Measurements from ENCODE around the gene PRR35.

PRR35 gene

GRCh38 chr16:533391-534123 lies 26.6 kb upstream of the PRR35 start:
- DNase-seq (ENCODE audit: low read depth, low spot score), result no peak
- H3K4me3 ChIP-seq (ENCODE audit: low read depth, low read length), result no peak overlapping the region
- in situ Hi-C loops (cut with HindIII; ENCODE audit: low sequenced_read_pairs), result no loop called here
- TF ChIP-seq CTCF (IDR thresholded peaks at IDR 0.05; ENCODE audit: low read depth, low read length), result no peak

- TF ChIP-seq CTCF (IDR thresholded peaks at IDR 0.05; ENCODE audit: low read depth, low read length), result no peak
- in situ Hi-C loops (cut with HindIII; ENCODE audit: low sequenced_read_pairs), result no loop called here
- DNase-seq (ENCODE audit: low read depth, low spot score), result no peak
- H3K4me3 ChIP-seq (ENCODE audit: low read depth, low read length), result no peak overlapping the region
Measured at GRCh38 chr16:534135-534534, 26.1 kb upstream of the PRR35 start.

- TF ChIP-seq CTCF (IDR thresholded peaks at IDR 0.05; ENCODE audit: low read depth, low read length), result no peak
- no peak overlapping the region for H3K4me3 ChIP-seq (ENCODE audit: low read depth, low read length)
- in situ Hi-C loops (cut with HindIII; ENCODE audit: low sequenced_read_pairs), result no loop called here
- no peak for DNase-seq (ENCODE audit: low read depth, low spot score)
Measured at GRCh38 chr16:534856-535445, 25.2 kb upstream of the PRR35 start.

DNA sequence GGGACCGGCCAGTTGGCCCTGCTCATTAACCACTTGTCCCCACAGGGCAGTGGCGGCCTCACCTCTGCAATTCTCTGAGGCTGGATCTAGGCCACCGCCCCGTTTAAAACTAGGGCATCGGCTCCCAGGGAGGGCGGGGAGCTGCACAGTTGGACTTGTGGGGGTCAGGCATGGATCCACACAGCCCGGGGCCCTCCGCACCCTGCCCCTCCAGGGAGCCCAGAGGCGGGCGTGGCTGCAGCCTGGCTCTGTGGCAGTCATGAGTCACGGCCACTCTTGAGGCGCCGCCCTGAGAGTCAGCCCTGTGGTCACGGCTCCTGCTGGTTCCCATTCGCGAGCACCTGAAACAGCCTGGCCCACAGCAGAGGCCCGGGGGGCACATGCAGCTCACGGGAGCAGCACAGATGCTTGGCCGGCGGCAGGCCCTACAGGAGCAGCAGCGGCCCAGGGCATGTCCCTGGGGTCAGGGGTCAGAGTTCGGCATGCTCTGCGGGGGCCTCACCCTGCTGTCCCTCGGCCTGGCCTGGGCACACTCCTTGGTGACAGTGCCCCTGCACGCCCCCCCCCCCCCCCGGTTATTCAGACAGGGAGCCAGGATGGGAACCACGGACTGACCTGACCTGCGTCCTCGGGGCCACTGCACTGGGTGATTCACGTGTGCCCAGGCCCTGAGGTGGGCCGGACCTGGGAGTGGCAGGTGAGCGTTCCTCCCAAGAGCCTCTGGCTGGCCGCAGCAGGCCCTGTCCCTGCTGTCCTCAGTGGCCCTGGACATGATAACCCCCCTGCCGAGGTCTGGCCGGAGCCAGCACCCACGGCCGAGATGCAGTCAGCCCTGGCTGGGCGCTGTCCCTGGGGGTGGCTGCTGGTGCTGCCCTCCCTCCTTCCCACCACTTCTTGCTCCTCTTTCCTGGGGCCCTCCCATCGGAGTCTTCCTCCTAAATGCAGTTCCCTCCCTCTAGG lies 24.5 kb upstream of the PRR35 start:
- H3K4me3 ChIP-seq (ENCODE audit: low read depth, low read length), result no peak overlapping the region
- no peak for TF ChIP-seq CTCF (IDR thresholded peaks at IDR 0.05; ENCODE audit: low read depth, low read length)
- in situ Hi-C loops (cut with HindIII; ENCODE audit: low sequenced_read_pairs), result no loop called here
- DNase-seq (ENCODE audit: low read depth, low spot score), result peak; percentile 79

DNA sequence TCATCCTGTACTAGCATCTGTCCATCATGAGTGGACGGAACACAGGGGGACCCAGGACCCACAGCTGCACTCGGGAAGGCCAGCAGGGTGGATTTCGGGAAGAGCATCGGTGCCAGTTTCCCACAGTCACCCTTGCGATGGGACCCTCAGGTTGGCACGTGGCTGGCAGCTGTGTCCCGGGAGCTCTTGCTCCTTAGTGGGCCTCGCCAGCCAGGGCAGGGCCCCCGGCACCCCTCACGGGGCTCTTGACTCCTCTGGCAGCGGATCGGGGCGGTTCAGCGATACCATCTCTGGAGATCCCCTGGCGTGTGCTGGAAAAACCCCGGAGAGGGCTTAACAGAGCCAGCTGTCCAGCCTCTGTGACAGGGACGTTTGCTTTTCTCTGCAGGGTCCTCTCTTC lies 23.4 kb upstream of the PRR35 start:
- TF ChIP-seq CTCF (IDR thresholded peaks at IDR 0.05; ENCODE audit: low read depth, low read length), result no peak
- H3K4me3 ChIP-seq (ENCODE audit: low read depth, low read length), result no peak overlapping the region
- in situ Hi-C loops (cut with HindIII; ENCODE audit: low sequenced_read_pairs), result no loop called here
- DNase-seq (ENCODE audit: low read depth, low spot score), result no peak
